ENCODE results near the gene LHFPL3.

Gene LHFPL3

GRCh38 chr7:104604706-104605105 is 276.3 kb downstream of the LHFPL3 start:
- no peak for DNase-seq

- no peak for DNase-seq
Observed at GRCh38 chr7:104621321-104621720, 292.9 kb downstream of the LHFPL3 start.

- DNase-seq: no peak
Observed at GRCh38 chr7:104625956-104626355, 297.6 kb downstream of the LHFPL3 start.

- DNase-seq: peak; percentile 10
Observed at GRCh38 chr7:104627516-104627915, 299.1 kb downstream of the LHFPL3 start.

GRCh38 chr7:104628017-104628416 is 299.6 kb downstream of the LHFPL3 start:
- no peak for DNase-seq

GRCh38 chr7:104629408-104629807 is 301.0 kb downstream of the LHFPL3 start:
- DNase-seq: no peak

GRCh38 chr7:104640506-104640905 is 312.1 kb downstream of the LHFPL3 start:
- DNase-seq: no peak

- DNase-seq: no peak
Observed at GRCh38 chr7:104642560-104642959, 314.2 kb downstream of the LHFPL3 start.

GRCh38 chr7:104643587-104644217 is 315.3 kb downstream of the LHFPL3 start:
- peak; percentile 1 for DNase-seq

- DNase-seq: no peak
Observed at GRCh38 chr7:104650991-104651640, 322.7 kb downstream of the LHFPL3 start.

GRCh38 chr7:104652434-104652833 is 324.0 kb downstream of the LHFPL3 start:
- DNase-seq: no peak

- DNase-seq: no peak
Observed at GRCh38 chr7:104652865-104653264, 324.5 kb downstream of the LHFPL3 start.

- no peak for DNase-seq
Observed at GRCh38 chr7:104653825-104654401, 325.5 kb downstream of the LHFPL3 start.

- no peak for DNase-seq
Observed at GRCh38 chr7:104655592-104655991, 327.2 kb downstream of the LHFPL3 start.

- DNase-seq: no peak
Observed at GRCh38 chr7:104656467-104656866, 328.1 kb downstream of the LHFPL3 start.

GRCh38 chr7:104657134-104657533 is 328.7 kb downstream of the LHFPL3 start:
- no peak for DNase-seq

GRCh38 chr7:104661575-104661974 is 333.2 kb downstream of the LHFPL3 start:
- no peak for DNase-seq

GRCh38 chr7:104664648-104665047 is 336.2 kb downstream of the LHFPL3 start:
- DNase-seq: no peak

- no peak for DNase-seq
Observed at GRCh38 chr7:104677587-104677986, 349.2 kb downstream of the LHFPL3 start.

GRCh38 chr7:104679085-104679484 is 350.7 kb downstream of the LHFPL3 start:
- DNase-seq: no peak

- DNase-seq: no peak
Observed at GRCh38 chr7:104686286-104686685, 357.9 kb downstream of the LHFPL3 start.

GRCh38 chr7:104694710-104695109 is 366.3 kb downstream of the LHFPL3 start:
- no peak for DNase-seq

GRCh38 chr7:104695563-104695962 is 367.2 kb downstream of the LHFPL3 start:
- no peak for DNase-seq

GRCh38 chr7:104700336-104700735 is 371.9 kb downstream of the LHFPL3 start:
- DNase-seq: no peak
